GM18499 (cell line): ENCODE data around the gene SOHLH1.

Source experiments
- ATAC-seq: cut with Tn5 transposase; IDR thresholded peaks from one replicate; pipeline ENCODE4 v1.9.1; 2021; ENCODE audit warnings: moderate number of reproducible peaks; ENCODE audit not compliant: insufficient read depth, unreplicated experiment

SOHLH1 gene

DNA sequence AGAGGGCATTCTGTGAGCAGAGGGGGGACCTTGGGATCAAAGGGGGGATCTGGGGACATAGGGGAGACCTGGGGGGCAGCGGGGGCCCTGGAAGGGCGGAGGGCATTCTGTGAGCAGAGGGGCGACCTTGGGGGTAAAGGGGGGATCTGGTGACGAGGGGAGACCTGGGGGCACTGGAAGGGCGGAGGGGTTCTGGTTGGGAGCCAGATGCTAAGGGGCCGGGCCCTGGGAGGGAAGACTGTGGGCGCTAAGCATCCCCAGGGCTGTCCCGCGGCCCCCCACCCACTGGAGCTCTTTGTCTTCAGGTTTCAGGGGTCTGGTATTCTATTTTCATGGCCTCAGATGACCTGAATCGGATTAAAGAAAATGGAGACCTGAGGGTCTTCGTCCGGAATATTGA, 35.4 kb downstream of the SOHLH1 start:
- no peak for ATAC-seq

DNA sequence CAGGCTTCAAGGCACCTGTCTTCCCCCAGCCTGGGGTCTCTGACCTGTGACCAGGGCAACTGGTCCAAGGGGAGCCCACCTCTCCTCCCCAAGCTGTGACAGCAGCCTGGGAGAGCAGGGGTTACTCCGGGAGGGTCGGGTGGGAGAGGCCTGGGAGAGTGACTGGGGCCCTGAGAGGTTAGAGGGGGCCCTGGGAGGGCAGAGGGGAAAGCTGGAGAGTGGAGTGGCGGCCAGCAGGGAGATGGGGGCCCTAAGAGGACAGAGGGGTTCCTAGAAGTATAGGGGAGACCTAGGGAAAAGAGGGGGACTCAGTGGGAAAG, 35.9 kb downstream of the SOHLH1 start:
- no peak for ATAC-seq

DNA sequence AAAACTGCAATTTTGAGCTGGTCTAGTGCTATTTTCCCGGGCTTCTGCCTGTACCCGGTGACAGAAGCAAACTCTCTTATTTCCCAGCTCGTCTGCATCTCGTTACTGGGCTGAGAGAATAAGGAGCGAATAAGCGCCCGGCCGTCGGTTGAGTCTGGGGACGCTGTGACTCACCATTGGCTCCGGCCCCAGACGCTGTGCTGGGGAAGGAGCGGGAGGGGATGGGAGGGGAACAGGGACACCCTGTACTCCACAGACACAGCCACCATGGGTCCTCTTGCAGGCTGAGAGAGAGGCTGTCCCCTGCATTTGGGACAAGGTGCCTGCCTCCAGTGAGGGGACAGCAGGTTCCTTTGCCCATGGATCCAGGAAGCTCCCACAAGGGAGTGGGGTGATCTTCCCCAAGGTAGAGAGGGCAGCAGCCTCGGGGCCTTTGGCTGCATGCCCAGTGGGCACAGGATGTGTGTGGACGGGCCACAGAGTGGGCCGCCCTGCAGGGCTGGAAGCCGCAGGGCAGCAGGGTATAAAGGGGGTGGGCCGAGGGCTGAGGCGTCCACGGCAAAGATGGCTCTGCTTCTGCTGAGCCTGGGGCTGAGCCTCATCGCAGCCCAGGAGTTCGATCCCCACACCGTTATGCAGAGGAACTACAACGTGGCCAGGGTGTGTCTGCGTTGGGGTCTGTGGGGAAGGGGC, 36.4 kb downstream of the SOHLH1 start, which contains the start of gene LCN9:
TSS of gene LCN9 (plus strand) at position 552 of the 693 bp plus-strand sequence. CDS start at position 565, 13 bp downstream.
- no peak for ATAC-seq

DNA sequence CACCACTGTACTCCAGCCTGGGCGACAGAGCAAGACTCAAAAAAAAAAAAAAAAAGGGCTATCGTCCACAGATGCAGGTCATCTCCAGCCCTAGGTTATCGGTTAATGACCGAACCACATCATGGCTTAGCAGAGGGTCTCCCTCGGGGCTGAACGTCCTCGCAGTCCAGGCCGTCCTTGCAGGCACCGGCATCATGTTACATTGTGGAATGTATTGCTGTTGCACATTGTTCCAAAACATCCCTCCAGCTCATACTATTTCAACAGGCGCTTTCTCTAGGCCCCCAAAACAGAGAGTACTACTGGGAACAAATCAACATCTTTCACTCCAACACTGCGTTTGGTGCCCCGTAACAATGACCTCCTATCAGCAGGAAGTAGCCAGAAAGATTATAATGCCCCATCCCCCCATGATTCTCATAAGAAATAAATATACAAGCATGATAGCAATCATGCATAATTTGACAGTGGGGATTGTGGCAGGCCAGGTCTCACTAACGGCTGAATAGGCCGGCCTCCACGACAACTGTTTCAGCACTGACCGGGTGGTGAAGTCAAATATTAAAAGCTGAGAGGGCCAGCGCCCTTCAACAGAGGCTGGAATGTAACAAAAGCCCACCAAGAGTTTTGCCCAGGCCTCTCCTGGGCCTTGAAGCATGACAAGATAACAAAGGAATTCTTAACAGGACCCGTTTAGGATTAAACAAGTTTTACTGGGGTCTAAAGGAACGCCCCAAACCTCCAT, 37.3 kb downstream of the SOHLH1 start:
- ATAC-seq, result no peak

DNA sequence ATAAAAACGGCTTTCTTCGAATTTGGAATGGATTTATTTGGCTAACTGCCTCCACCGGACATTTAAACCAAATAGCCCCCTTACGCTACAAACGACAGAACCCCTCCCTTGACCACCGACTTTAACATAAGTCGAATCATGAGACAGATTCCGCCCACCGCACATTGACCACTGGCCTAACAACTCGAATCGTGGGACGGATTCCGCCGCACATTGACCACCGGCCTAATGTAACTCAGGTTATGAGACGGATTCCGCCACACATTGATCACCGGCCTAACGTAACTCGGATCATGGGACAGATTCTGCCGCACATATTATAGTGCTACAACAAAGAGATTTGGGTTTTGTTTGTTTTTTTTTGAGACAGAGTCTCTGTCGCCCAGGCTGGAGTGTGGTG, 38.9 kb downstream of the SOHLH1 start:
- no peak for ATAC-seq

DNA sequence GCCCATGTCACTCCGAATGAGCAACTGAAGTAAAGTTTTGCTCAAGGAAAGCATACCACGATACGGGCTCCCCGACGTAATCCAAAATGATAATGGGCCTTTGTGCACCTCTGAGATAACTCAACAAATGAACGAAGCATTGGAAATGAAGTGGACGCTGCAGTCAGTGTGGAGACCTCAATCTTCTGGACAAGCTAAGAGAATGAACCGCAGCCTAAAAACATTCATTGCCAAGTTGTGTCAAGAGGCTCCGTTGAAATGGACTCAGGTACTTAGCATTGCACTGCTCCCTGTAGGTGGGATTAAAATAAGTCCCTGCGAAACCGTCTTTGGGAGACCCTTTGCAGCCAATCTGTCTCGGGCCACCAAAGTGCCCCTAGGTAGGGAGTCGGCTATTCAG, 40.0 kb downstream of the SOHLH1 start:
- no peak for ATAC-seq

DNA sequence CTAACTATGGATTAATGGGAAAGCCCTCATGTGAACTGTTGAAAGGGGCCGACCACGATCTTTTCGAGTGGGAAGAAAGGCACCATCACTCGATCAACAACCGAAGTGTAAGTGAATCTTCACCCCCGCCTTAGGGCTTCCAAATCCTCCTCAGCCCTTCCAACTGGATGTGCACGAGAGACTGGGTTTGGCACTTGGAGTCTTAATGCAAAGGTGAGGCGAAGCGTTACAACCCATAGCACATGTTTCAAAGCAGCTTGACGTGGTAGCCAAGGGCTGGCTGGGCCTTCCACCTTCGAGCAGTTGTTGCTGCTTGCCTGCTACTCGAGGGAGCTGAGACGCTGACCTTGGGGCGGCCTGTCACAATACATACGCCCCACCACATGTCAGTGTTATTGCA, 41.9 kb downstream of the SOHLH1 start:
- no peak for ATAC-seq

DNA sequence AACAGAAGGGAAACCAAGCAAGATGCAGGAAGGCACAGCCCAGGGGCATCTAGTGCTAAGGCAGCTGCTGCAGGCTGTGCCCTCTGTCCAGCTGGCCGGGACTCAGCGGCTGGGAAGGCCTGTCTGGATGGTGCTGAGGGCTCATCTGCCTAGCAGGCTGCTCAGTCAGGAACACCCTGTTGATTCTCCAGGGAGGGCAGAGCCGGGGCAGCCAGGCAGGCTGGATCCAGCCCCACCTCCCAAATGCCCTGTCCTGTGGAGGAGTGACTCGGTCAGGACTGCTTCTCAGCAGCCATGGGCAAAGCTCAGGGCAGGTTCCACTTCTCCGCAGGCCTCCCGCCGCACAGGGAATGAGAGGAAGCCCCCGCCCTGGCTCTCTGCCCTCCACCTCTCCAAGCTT, 44.0 kb downstream of the SOHLH1 start:
- no peak for ATAC-seq

DNA sequence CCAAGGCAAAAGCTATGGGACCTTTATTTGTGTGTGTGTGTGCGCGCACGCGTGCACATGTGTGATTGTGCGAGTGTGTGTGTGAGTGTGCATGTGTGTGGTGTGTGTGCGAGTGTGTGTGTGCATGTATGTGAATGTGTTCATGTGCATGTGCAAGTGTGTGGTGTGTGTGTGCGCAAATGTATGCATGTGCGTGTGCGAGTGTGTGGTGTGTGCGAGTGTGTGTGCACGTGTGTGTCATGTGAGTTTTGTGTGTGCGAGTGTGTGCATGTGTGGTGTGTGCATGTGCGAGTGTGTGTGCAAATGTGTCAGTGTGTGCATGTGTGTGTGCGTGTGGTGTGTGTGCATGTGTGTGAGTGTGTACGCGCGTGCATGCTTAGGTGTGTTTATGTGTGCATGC, 48.9 kb downstream of the SOHLH1 start:
- ATAC-seq, result no peak

DNA sequence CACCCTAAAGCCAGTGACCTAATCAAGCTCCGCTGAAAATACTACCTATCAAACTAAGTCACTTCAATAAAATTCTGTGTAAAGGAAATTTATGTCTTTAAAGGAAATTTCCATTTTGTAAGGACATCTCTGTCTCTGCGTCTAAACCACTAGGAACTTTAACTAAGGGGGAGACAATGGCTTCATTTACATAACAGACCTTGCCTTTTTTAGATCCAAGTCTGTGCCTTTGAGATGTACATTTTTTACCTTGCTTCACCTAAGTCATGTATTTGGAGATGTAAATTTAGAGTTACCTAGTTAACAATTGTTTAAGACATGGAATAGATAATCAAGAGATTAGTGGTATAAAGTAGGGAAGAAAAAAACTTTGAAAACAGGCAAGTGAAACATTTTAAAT, 49.8 kb downstream of the SOHLH1 start:
- ATAC-seq, result no peak

DNA sequence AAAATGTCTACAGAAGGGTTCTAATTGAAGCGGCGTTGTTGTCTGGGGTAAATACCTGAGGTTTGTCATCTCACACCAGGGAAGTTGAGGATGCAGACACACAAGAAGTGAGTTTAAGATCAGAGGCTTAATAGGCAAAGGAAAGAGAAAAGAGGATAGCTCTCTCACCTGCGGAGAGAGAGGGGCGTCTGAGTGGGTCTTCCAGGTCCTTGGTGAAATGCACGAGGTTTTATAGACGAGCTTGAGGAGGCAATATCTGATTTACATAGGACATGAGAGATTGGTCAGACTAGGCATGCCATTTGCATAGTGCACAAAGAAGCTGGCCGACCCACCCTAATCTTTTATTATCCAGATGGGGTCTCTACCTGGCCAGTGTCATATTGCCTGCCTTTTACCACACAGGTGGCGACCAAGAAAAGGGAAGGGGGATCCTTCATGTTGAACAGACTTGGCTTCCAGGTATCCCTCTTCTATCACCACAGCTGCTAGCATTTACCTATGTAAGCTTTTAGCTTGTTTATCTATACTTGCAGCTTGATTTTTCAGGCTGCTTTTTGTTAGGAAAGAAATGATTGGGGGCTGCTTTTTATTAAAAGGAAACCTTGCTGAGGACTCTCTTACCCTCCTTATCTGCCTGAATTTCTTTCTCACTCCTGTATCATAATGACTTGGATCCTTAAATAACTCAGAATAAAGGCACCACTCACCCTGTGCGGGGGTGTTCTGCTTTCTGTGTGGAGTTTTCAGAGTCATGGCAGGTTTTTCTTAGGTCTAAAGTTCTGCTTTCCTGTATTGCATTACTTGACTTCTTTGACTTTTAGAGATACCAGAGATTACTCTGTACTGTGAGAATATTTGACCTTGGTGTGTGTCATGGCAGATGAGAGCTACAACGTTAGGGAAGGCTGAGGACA, 50.5 kb downstream of the SOHLH1 start:
- no peak for ATAC-seq

DNA sequence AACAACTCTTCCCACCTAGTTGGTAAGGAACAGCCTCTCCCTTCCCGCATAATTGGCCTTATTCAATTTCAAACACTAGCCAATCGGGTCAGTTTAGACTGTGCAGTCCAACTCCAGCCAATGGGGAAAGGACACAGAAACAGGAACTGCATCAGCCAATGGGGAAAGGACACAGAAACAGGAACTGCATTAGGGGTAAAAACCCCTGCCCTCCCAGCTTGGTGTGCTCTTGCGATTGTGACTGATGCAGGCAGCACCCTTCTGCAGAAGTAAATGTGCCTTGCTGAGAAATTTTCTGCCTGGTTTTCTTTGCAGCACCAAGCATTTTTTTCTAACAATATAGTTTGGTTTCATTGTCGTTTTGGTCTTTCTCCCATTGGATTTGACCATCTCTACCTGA, 51.4 kb downstream of the SOHLH1 start:
- ATAC-seq, result no peak

DNA sequence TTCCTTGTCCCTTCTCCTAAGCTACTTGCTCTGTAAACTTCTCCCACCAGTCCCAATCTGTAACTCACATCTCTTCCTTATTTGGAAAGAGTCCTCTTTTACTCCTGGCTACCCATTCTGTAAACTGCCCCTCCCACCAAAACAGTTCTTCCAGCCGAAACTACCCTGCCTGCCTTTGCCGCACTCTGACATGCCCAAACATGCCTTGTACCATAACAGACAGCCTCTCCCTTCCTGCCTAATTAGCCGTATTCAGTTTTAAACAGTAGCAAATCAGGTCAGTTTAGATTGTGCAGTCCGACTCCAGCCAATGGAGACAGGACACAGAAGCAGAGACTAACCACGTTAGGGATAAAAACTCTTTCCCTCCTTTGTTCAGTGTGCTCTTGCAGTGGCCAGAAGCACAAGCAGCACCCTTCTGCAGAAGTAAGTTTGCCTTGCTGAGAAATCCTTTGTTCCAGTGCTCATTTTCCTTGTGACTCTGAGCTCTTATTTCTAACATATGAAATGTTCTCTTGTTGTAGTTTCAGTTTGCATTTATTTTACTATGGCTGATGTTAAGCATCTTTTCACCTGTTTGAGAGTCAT, 54.6 kb downstream of the SOHLH1 start:
- no peak for ATAC-seq
